Endothelial cell of umbilical vein (primary cell): ENCODE results near the gene ESCO1.

Experiments
- EZH2 ChIP-seq: IDR thresholded peaks from 2 replicates; pipeline ENCODE4 v1.6.1; 2012; ENCODE audit warnings: borderline replicate concordance, low read depth, mild to moderate bottlenecking, moderate library complexity, low read length, inconsistent platforms; ENCODE audit not compliant: severe bottlenecking
- FOS ChIP-seq: IDR thresholded peaks from 2 replicates; pipeline ENCODE4 v1.6.1; 2011; ENCODE audit warnings: mild to moderate bottlenecking, low read length, moderate library complexity, borderline replicate concordance; ENCODE audit not compliant: insufficient read depth
- MAX ChIP-seq: IDR thresholded peaks from 2 replicates; pipeline ENCODE4 v1.6.1; 2011; ENCODE audit not compliant: insufficient read depth, insufficient read length
- MYC ChIP-seq: IDR thresholded peaks from one replicate; pipeline ENCODE4 v1.6.1; 2011; ENCODE audit warnings: mild to moderate bottlenecking, low read depth, low read length
- POLR2A ChIP-seq: IDR thresholded peaks from 2 replicates; pipeline ENCODE4 v1.6.1; 2012; ENCODE audit warnings: low read depth, mild to moderate bottlenecking, control low read depth, low read length
- POLR2AphosphoS5 ChIP-seq: IDR thresholded peaks from 2 replicates; pipeline ENCODE4 v1.6.1; 2012; ENCODE audit warnings: low read depth, mild to moderate bottlenecking, control low read depth, low read length, moderate library complexity; ENCODE audit not compliant: insufficient read depth
- TF ChIP-seq, protein P1 (sequence below), 2 donors: IDR thresholded peaks; 1 replicate in 1 of 2; 2 replicates in 1 of 2; pipeline ENCODE4 v1.5.1; 2011; ENCODE audit warnings: low read length in 2 of 2, mild to moderate bottlenecking in 2 of 2, moderate library complexity in 2 of 2, control low read depth in 1 of 2, inconsistent platforms in 1 of 2, low read depth in 1 of 2; ENCODE audit not compliant: insufficient read depth in 1 of 2; ENCODE audit errors: extremely low read depth in 1 of 2

DNA sequence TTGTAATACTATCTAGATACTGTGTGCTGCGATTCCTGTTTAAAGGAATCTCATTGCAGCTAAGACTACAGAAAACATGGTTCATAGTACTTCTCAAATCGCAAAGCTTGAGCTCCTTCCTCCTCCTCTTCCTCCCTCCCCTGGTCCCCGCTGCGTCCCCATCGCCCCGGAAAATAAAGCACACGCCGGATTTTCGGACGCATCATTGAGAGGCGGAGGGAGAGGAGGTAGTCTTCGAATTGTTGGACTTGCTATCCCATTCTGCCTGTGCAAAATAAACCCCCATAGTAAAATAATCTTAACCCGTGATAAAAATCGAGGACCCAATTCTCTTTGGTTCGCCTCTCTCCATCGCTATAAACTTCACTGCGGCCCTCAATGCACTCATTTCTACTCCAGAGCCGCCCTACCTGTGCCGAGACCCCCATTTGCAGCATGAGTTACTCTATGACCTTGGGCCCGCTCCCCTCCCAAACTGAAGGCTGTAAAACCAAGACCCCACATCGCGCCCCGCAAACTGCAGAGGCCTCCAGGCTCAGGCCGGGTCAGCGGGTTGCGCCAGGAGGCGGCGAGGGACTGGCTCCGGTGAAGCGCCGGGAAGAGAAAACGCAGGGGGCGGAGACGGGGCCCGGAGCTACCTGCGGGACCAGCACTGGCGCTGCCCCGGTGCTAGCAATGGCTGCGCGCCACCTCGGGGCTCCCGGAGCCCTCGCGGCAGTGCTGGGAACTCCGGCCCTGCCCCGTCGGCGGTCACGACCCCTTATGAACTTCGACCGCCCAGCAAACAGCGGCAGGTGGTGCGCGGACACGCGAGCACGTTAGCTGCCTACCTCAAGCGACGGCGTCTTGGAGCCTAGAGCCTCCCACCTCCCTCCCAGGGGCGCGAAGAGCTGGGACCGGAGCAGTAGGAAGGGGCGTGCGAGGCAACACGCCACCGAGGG, 649 bp downstream of the ESCO1 start:
- TF ChIP-seq, protein P1, sequence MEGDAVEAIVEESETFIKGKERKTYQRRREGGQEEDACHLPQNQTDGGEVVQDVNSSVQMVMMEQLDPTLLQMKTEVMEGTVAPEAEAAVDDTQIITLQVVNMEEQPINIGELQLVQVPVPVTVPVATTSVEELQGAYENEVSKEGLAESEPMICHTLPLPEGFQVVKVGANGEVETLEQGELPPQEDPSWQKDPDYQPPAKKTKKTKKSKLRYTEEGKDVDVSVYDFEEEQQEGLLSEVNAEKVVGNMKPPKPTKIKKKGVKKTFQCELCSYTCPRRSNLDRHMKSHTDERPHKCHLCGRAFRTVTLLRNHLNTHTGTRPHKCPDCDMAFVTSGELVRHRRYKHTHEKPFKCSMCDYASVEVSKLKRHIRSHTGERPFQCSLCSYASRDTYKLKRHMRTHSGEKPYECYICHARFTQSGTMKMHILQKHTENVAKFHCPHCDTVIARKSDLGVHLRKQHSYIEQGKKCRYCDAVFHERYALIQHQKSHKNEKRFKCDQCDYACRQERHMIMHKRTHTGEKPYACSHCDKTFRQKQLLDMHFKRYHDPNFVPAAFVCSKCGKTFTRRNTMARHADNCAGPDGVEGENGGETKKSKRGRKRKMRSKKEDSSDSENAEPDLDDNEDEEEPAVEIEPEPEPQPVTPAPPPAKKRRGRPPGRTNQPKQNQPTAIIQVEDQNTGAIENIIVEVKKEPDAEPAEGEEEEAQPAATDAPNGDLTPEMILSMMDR (IDR thresholded peaks at IDR 0.05; ENCODE audit: extremely low read depth in 1 of 2, insufficient read depth in 1 of 2, low read depth in 1 of 2, low read length in 2 of 2), result peak in 1 of 2 donors; percentile 27
- TF ChIP-seq POLR2A (no peak), POLR2AphosphoS5 (no peak), MAX (no peak), MYC (no peak), FOS (no peak), EZH2 (no peak)
